ENCODE measurements around the gene ASL. TPM values are rescaled to one million over a fixed set of nuclear protein-coding genes. Genes with fewer than 3 reads are reported as not detected.
"Not testable (repeated sequence)": the region's sequence is repeated elsewhere in the genome, so short reads cannot be mapped to it uniquely, and the experiment has no call there.

Gene ASL
- total RNA-seq, 1 donor from 2014 or later = 29.7 TPM

DNA sequence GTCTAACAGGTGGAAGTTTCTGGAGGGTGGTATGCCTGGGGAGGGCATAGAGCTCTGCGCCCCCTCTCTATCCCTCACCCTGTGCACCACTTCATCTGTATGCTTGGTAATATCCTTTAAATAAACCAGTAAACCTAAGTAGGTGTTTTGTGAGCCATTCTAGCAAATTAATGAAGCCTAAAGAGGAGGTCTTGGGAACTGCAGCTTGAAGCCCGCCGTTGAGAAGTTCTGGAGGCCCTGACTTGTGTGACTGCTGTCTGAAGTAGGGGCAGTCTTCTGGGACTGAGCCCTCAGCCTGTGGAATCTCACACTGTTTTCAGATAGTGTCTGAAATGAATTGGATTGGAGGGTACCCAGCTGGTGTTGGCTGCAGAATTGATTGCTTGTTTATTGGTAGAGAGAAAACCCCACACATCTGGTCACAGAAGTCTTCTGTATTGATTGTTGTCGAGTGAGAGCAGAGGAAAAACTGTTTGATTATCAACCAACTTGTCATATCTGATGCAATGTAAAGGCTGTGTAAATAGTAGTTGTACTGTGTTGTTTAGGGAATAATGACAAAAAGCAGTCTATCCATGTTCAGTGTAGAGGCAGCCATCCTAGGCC is 43.7 kb downstream of the ASL start:
- no peak for ATAC-seq

DNA sequence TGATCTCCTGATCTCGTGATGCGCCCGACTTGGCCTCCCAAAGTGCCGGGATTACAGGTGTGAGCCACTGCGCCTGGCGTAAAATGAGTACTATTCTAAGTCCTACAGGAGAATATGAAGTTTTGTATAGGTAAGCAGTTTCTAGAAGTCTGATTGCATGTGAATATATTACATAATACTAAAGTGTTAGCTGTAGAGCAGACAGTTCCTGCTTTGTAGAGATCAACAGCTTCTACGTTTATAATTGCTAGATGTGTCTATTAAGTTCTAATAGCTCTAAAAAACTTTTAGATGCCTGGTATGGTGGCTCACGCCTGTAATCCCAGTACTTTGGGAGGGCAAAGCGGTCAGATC is 47.5 kb downstream of the ASL start:
- no peak for ATAC-seq

- not testable (repeated sequence) for ATAC-seq
Observed at GRCh38 chr7:66124569-66124861, 48.9 kb downstream of the ASL start.

GRCh38 chr7:66125052-66125694 is 49.6 kb downstream of the ASL start:
- no peak for ATAC-seq

DNA sequence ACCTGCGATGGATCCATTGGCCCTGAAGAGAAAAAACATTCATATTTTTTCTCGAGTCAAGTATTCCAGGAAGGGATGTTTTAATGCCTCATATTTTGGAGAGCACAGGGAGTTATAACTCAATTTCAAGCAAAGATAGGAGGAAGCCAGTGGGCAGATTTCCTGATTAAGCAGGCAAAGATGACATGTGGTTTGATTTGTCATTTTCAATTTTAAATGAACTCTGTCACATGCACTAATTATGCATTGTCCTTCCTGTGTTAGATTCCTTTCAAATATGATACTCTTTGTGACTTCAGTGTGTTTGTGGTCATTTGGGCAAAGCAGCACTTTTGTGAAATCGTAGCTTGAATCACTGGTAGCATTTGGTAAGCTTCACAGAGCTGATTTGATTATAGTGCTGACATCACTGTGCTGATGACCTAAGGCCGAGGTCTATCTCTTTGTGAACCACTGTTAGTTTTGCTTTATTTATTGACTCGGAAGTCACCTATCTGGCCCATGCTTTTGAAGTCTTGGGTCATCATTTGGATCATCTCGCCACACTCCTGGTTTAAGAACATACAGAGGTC is 50.2 kb downstream of the ASL start:
- not testable (repeated sequence) for ATAC-seq

GRCh38 chr7:66127172-66127571 is 51.6 kb downstream of the ASL start:
- ATAC-seq = not testable (repeated sequence)

DNA sequence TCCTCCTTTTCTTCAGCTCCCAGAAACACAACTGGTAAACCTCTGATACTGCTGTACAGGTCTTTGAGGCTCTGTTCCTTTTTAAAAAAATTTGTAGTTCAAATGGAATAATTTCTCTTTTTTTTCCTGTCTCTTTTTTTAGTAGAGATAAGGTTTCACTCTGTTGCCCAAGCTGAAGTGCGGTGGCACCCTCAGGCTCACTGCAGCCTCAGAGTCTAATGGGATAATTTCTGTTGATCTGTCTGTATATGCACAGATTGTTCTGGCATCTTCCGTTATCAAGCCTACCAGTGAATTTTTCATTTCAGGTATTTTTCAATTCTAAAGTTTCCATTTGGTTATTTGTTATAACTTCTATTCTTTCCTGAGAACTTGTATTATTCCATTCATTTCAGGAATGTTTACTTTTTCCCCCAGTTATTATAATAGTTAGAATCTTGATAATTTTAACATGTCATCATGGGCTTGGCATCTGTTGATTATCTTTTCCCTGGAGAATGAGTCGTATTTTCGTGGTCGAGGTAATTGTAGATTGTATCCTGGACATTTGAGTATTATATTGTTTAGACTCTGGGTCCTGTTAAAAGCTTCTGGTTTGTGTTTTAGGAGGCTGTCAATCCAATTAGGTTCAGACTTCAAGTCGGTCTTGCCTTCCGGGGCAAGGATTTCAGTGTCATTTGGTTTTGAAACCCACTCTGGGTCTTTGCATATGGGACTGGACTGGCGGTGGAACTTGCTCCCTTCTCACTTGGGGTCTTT is 63.6 kb downstream of the ASL start:
- no peak for ATAC-seq

- peak; percentile 90 for ATAC-seq
Observed at GRCh38 chr7:66140924-66141323, 65.3 kb downstream of the ASL start.

- ATAC-seq = no peak
Observed at GRCh38 chr7:66142334-66142733, 66.7 kb downstream of the ASL start.

GRCh38 chr7:66142996-66143395 is 67.4 kb downstream of the ASL start:
- peak; percentile 75 for ATAC-seq

Other genes starting within 250 kb of the ASL start
- gene VKORC1L1, start 202.7 kb upstream of the ASL start, total RNA-seq = 12.8 TPM
- gene GUSB, start 93.6 kb upstream of the ASL start, total RNA-seq = 27.8 TPM
- 21.3 TPM for gene CRCP, start 39.0 kb downstream of the ASL start, total RNA-seq
- gene TPST1, start 129.5 kb downstream of the ASL start, total RNA-seq = 7.5 TPM

All from esophagus mucosa (tissue), 1 donor.